Fibroblast of skin of left quadriceps (primary cell): Measurements from ENCODE around the gene TRIP13.
A peak's percentile ranks its signal among the peaks of the same experiment; 100 is the strongest.

Experiments used
- DNase-seq, 2 experiments: peaks; one replicate each; pipeline ENCODE4 v3.0.0-alpha.2; 2013; ENCODE audit warnings: low read depth in 2 of 2

TRIP13 gene

DNA sequence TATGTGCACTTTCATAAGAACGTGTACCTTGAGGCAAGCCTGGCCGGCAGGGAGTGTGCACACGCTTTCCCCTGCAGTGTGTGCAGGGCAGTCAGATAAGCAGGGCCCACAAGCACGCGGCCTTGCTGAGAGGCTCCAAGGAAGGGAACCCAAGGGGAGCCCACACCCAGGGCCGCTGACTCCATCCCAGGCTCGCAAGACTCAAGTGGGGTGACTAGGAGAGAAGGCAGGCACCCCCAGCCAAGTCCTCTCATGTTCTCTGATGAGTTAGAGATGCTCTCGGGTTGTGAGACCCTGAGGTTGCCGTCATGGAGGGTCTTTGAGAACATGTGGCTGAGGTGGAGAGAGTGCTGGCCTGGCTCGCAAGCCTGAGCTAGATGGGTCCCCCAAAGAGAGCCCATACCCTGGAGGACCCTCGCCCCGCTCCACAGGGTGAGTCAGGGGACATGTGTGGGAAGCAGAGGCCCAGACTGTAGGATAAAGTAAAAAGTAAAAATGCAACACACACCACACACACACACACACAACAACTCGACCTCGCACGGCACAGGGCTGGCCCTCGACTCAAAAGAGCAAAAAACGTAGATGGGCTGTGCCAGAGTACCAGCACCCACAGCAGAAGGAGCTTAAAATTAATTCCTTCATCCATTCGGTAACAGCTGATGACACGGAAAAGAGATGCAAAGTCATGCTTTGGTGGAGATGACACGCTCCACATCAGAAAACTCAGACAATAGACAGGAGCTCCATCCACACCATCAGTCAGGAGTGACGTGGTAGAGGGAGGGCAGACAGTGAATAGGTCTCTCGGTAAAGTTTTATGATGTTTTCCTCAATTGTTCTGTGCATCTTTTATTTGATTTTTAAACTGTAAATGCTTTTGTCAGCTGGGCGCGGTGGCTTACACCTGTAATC is 61.1 kb downstream of the TRIP13 start:
- DNase-seq, result no peak

DNA sequence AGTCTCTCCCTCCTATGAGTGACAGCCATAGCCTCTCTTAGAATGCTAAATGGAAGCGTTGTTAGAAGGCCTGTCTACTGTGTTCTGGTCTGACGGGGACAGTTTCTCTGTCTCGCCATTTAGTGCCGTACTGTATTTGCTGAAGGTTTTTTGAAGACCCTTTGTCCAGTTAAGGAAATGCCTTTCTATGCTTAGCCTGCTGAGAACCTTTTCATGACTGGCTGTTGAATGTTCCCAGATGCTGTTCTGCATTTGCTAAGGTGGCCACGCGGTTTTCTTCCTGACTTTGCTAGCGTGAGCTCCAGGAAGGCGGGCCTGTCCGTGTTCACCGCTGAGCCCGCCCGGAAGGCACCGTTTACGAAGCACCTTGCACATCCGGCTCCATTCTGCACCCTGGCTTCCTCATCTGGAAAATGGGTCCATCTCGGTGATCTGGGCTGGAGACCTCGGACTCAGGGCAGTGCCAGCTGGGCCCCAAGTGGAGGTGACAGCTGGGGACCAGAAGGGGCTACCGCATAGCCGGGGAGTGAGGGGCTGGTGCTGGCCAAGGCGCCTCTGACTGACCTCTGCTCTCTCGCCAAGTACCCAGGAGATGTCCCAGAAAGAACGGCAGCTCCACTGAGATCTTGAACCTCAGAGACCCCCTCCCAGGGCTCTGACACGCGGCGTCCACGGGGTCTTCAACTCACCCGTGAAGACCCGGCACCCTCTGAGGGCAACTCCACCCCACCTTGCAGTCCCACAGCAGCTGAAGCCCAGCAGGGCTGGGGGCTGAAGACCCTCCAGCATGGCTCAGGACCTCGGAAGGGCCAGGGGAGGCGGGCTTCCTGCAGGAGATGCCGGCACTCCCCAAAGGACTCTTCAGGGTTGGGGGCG is 63.4 kb downstream of the TRIP13 start:
- no peak for DNase-seq

DNA sequence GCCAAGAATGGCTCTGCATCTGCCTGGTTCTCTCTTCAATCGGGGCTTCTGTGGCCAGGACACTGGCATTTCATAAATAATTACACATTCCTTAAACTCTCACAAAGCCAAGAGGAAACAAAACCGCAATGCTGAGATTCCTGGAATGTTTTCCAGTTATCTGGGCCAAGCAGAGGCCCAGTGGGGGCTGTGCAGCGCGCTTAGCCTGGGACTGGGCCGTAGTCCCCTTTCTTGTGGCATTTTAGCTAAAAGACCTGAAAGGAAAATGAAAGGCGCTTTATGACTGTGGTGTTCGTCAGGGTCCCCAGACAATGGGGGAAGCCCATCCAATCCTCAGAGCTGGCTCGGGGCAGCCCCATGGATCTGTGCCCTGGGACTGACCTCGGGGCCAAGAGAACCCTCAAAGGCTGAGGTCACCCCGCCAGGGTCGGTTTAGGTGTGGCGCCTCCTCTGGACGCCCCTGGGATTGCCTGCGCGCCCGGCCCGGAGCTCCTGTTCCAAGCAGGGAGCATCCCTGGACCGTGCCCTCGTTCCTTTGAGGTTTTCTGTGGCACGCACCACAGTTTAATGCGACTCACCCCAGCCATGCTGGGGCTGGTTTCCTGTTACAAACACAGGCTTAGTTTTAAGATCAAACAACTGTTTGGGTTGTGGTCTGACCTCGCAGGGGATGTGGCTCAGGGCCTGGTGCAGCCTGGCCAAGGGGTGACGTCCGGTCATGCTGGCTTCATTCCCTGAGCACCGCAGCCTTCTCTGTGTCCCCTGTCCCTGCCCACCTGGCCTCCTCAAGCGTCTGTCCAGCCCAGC is 64.5 kb downstream of the TRIP13 start:
- DNase-seq, result peak; percentile 90 to 91

DNA sequence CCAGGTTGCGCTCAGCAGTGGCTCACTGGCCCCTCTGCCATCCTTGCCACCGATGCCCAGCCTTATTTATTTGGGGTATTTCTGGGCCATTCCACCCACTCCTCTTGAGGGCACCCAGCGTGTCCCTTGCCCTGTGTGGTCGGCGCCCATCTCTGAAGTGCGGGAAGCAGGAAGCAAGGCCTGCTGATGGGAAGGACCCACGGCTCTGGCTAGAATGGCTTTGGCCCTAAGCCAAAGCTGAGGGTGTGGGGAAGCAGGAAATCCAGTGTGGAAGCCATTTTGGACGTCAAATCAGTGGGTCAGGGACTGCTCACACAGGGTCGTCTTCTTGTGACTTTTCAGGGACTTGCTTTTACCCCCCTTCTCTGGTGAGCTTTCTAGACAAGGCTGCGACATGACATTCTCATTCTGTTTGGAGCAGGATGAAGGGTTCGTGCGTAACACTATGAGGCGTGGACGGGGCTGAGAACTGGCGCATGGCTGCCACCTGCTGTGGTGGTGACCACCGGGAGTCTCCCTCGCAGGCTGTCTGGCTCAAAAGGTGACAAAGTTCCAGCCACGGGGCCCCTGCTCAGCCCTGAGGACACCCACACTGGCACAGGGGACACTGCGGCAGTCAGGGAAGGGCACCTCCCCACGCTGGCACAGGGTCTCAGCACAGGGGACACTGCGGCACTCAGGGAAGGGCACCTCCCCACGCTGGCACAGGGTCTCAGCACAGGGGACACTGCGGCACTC is 65.2 kb downstream of the TRIP13 start:
- no peak for DNase-seq

DNA sequence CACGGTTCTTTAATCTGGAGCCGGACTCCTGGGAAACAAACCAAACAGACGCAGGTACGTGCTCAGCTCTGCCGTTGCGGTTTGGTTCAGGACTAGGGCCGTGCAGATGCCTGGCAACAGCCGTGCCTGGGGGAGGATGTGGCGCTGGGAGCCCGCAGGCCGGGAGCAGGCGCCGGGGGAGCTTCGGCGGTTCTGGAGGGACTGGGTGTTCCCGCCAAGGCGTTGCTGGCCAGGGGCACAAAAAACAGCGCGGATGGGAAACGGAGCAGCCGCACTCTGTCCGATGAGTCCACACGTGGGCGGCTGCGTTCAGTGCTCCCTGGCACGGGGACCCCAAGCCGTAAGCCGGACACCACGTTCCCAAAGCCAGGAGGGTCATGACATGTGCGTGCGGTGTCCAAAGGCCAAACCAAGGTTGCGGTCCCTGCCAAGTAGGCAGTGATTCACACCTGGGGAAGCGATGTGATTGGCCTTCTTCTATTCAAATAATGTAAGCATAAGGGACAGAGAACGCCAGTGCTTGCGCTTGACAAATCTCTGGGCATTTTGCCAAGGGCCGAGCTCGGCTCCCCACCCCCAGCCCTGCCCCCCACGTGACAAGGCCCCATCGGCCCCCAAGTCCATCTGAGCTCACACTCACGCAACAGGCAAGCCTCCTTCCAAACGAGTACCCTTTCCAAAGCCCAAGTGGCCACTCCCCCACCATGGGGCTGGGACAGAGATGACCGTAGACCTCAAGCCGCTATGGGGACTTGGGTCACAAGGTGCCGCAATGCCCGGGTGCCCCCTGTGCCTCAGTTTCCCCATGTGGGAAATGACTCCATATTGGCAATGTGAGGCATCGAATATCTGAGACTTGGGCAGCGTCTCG is 66.3 kb downstream of the TRIP13 start:
- no peak for DNase-seq

DNA sequence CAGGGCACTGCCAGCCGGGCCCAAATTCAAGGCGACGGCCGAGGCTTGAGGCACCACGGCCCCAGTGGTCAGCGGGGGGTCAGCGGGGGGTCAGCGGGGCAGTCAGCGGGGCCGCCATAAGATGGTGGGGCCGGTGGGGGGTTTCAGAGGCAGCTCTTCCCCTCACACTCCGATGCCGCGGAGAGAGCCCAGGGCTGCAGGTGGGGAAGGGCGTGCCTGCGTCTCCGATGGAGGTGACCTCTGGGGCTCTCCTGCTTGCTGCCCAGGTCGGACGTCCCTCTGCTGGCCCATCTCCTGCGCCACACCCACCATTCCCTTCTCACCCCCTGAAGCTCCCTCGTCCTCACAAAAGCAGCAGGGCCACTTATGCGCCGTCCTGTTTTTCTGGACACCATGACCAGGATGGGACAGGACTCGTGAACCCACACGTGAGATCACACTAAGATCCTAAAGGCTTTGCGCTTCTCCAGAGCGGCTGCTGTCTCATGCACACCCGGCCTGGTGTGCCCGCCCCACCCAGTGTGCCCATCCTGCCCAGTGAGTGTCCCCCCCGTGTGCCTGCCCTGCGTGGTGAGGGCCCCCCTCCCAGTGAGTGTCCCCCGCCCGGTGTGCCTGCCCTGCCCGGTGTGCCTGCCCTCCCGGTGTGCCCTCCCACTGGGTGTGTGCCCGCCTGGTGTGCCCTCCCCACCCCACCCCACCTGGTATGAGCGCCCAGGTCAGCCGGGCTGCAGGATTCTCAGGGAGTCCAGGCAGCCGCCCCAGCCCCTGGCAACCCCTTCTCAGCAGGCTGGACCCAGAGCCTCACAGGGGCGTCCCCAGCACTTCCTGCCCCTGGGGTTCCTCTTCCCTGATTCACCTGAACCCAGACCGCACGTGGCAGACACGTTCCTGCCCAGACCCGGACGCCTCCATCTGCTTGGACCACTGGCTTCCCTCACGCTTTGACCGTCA is 67.2 kb downstream of the TRIP13 start:
- no peak for DNase-seq

DNA sequence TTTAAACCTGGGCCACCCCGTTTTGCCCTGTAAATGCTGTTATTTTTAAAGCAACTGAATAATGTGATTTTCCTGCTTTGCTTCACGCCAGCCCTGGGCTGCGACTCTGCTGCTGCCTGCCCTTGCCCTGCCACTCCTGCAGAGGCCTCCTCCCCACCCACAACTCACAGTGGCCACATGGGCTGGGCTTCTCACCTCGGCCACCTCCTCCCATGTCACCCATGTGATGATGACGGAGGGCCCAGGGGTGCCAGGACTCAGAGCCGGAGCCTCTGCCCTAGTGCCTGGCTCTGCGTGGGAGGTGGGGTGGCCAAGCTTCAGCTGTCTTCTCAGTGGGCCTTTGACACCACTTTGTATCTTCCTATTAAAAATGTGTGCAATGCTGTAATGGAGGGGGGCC is 67.9 kb downstream of the TRIP13 start:
- no peak for DNase-seq

DNA sequence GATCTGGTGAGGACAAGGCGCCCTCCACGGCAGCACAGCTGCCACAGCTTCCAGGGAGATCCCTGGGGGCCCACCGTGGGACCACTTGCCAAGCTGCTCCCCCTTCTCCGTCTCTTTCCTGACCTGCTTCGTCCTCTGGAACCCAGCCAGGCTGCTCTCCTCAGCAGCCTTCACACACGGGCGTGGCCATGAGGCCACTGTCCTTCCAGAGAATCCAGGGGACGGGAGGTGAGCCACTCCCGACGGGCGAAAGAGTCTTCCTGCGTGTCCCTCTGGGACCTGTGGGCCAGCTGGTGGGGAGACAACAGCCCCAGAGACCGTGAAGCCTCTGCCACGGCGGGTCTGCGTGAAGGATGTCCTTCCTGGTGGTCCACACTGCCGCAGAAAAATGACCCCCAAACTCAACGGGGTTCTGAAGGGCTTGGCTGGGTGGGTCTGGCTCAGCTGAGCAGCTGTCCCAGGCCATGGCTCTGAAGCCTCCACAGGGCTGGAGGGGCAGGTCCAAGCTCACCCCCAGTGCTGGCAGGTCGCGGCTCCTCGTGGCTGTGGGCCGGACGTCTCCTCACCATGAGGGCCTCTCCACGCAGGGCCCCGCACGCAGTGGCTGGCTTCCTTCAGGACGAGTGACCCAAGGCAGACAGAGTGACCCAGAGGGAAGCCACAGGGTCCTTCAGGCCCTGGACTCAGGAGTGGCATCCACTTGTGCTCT is 68.5 kb downstream of the TRIP13 start:
- DNase-seq, result no peak

DNA sequence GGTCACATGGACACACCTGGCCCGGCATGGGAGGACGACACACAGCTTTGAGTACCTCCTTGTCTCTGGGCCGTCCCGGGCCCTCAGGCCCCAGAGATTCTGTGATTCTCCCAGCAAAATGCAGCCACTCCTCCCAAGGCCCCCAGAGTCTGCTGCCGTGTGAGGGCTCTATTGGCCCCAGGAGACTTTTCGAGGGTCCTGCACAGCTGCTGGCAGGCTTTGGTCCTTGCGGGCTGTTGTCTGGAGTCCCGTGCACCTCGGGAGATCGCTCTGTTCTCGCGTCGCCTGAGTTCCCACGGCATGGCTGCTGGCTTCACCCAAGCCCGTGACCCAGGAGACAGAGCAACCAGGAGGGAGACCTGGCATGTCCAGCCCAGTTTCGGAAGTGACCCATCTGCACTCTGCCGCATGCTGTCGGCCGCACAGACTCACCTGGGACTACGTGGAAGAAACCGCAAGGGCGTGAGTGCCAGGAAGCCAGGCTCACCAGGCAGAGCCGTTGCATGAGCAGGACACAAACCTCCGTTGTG is 69.1 kb downstream of the TRIP13 start:
- DNase-seq, result no peak

DNA sequence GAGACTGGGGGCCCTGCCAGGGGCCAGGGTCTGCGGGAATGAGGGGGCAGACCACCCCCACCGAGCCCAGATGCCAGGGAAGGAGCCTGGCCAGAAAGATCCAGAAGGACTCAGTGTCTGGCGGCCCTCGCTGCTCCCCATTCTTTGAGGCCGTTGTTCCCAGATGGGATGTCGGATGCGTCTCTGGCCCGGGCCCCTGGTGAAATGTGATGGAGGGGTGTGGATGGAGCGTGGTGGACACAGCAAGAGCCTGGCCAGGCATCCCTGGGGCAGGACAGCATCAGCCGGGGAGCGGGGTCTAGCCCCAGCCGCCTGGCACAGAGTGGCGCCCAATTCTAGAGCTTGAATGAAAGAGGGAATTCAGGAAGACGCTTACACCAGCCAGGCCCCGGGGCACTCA is 69.7 kb downstream of the TRIP13 start:
- no peak for DNase-seq

DNA sequence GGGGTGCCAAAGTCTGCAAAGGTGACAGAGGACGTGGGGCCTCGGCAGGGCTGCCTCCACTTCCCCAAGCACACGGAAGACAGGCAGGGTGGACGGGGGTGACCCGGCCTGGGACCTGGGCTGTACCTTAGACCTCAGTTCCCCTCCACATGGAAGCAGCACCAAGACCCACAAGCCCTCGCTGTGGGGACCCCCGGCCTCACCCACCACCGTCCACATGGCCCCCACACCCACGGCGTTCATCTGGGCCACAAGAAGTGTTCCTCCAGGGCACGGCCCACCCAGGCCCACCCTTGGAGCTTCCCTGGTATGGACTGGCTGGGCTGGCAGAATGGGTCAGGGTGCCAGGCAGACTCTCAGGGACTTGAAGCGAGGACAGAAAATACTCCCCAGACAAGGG is 70.1 kb downstream of the TRIP13 start:
- DNase-seq, result no peak

DNA sequence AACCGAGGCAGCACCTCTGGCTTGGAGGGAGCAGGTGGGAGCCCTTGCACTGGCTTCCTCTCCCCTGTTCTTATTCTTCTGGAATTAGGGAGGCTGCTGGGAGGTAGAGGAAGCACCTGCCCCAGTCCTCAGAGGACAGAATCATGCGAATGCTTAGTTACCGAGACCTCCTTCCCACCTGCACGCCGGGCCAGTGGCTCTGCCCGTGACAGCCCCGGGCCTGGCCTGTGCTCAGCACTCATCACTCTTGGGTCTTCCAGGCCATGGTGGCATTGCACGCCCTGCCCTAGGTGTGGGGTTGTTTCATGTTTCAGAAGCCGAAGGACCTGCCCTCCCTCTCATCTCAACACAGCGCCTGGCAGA is 70.6 kb downstream of the TRIP13 start:
- DNase-seq, result no peak

DNA sequence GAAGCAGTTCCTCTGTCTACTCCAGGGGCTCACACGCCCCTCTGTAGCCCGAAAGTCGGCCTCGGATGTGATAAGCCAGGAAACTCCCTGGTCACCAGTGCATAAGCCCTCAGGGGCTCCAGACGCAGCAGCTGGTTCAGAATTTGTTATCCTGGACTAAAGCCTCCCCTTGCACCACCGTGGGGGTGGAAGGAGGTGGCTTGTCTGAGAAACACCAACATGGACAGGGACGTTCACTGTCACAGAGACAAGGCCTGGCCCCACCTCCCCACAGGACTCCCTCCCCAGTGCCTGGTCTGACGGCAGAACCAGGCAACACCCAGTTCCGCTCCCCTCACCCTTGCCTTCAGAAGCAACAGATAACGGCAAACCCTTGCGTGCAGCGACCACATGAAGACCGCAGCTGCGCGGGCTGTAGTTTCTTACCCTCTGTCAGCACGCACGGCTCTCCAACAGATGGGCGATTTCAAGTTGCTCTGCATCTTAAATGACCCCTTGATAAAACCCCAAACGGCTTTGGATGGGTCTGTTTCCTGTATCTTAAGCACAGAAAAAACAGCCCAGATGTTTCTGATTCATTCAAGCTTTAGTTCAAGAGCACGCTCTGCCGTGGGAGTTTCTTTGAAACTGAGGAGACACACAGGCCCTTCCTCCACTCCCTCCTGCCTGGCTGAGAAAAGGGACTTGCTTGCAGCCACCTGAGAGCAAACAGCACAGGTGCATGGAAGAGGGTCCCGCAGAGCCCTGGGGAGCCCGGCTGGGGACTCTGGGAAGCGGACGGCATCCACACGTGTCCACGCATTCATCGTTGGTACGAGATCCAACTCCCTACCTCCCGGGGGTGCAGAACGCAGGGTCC is 71.2 kb downstream of the TRIP13 start:
- peak; percentile 79 to 83 for DNase-seq

DNA sequence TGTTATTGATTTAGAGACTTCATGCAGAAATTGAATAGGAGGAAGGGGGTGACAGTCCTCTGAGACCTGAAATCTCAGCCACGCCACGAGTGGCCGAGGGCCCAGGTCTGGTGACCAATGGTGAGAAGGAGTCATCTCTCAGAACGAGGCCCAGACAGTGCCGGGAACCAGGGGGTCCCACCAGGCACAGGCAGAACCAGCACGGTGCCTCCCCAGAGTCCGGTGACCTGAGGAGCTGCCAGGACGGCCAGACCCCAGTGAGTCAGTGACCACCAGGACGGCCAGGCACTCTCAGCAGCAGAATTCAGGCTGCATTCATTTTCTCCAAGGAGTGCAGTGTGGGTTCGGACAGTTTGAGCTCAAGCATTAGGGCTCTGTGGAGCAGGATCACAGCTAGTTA is 72.1 kb downstream of the TRIP13 start:
- DNase-seq, result no peak

DNA sequence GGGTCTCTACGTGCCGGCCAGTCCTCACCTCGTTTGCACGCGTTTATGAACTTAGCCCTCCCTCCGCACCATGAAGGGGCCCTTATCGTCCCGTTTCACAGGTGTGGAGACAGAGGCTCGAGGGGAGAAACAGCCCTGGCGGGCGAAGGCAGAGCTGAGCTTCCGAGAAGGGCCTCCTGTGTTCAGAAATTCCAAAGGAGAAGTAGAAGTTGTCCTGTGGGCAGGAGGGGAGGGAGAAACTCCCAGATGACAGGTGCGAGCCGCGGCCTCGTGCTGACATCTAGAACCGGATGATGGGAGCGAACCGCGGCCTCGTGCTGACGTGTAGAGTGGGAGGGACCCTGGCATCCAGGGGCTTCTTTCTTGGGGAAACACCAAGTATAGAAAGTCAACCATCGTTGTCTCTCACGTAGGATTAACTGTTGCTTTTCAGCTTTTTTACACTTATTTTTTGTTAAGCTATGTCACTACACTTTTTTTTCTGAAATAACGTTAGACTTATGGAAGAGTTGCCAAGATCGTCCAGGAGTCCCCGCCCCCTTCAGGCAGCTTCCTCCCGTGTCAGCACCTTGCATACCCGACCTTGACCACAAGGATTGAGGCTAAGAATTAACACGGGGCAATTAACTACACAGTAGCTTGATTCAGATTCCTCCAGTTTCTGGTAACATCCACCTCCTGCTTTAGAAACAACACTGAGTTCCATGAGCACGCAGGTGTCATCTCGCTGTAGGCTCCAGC is 73.1 kb downstream of the TRIP13 start:
- DNase-seq, result no peak

DNA sequence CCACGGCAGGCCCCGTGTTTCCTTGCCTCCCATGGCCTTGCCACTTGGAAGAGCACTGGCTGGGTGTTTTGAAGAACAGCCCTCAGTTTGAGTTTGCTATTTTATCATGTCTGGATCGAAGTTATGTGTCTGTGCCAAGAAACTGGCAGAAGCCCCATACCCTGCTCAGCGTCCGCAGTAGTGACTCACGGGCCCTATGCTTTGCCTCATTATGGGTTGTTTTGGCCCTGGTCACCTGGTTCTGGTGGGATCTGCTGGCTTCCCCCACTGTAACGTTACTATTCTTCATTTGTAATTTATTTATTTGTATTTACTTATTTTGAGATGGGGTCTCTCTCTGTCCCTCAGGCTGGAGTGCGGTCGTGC is 73.6 kb downstream of the TRIP13 start:
- no peak for DNase-seq

DNA sequence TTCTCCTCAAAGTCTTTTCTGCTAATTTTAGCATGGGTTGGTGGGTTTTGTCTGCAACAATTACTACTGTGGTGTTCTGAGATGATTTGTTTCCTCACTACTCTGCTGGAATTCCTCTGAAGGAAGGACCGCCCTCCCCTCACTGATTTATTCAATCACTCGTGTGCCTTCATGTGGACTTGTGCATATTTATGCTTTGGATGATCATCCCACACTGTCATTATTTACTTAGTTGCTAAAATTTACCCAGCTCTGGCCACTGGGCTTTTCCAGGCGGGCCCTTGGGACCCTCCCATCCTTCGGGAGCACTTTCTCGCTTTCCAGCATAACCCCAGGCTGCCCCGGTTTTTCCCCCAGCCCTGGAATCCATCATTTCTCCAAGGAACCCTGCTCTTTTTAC is 74.3 kb downstream of the TRIP13 start:
- DNase-seq, result no peak
